ENCODE results near the gene DNASE1L2.

DNA sequence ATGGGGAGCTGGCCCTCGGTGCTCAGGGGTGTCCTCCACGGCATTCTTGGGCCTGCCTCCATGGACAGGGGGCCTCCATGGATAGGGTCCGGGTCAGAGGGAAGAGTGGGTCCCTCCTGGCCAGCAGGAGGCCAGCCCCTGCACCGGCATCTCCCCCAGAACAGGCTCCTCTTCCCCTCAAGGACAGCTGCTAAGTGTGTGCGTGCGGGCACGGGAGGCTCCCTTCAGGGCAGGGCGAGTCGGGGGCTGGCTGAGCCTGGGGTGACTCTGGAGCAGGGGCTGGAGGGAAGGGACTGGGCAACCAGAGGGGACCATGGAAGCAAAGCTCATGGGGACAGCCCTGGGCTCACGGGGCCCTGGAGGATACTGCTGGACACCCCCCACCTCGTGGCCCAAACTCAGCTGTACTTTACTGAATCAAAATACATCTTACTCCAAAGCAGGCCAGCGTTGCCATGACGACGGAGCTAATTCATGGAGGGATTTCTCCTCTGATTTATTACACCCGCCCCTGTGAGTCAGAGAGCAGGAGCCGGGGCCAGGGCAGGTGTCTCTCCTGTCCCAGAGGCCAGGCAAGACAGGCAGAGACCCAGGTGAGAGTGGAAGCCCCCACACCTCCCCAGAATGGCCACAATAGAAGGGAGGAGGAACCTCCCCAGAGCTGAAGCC is 41.9 kb upstream of the DNASE1L2 start:
- TF ChIP-seq, protein P1, sequence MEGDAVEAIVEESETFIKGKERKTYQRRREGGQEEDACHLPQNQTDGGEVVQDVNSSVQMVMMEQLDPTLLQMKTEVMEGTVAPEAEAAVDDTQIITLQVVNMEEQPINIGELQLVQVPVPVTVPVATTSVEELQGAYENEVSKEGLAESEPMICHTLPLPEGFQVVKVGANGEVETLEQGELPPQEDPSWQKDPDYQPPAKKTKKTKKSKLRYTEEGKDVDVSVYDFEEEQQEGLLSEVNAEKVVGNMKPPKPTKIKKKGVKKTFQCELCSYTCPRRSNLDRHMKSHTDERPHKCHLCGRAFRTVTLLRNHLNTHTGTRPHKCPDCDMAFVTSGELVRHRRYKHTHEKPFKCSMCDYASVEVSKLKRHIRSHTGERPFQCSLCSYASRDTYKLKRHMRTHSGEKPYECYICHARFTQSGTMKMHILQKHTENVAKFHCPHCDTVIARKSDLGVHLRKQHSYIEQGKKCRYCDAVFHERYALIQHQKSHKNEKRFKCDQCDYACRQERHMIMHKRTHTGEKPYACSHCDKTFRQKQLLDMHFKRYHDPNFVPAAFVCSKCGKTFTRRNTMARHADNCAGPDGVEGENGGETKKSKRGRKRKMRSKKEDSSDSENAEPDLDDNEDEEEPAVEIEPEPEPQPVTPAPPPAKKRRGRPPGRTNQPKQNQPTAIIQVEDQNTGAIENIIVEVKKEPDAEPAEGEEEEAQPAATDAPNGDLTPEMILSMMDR (conservative IDR thresholded peaks at IDR 0.05; ENCODE audit: low read length), result no peak
- TF ChIP-seq EZH2phosphoT487 (IDR thresholded peaks at IDR 0.05; ENCODE audit: borderline replicate concordance), result no peak
